ENCODE measurements around the gene LYST.

The LYST gene

DNA sequence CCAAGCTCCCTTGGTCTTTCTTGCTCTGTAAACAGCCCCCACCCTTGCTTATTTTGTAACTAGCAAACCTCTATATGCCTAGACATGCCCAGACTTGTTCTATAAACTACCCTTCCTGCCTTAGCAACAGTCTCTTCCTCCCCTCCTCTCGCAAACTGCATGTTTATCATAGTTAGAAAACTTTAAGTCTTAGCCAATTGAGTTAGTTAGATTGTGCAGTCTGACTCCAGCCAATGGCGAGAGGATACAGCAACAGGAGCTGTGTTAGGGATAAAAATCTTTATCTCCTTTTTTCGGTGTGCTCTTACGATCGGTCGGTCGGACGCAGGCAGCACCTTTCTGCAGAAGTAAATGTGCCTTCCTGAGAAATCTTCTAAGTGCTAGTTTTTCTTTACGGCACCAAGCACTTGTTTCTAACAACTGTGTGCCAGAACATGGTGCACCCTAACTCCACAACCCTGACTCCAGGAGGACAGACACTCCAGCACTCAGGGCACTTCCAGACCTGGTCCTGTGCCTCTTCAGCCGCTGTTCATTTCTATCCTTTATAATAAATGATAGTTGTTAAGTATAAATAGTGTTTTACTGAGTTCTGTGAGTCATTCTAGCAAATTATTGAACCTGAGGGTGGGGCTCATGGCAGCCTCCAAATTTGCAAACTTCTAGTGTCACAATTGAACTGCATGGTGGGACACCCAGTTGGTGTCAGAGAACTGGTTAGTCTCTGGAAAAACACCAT lies 191.4 kb downstream of the LYST start:
- DNase-seq (ENCODE audit: extremely low spot score), result no peak
- POLR2A ChIA-PET, result no interaction called here
- no peak for TF ChIP-seq NFRKB (IDR thresholded peaks at IDR 0.05)
- no peak for TF ChIP-seq FOXA1 (IDR thresholded peaks at IDR 0.05)
- TF ChIP-seq BHLHE40 (IDR thresholded peaks at IDR 0.05; ENCODE audit: borderline replicate concordance), result no peak
- no peak for TF ChIP-seq SUZ12 (IDR thresholded peaks at IDR 0.05)
- CTCF ChIA-PET, result no interaction called here

DNA sequence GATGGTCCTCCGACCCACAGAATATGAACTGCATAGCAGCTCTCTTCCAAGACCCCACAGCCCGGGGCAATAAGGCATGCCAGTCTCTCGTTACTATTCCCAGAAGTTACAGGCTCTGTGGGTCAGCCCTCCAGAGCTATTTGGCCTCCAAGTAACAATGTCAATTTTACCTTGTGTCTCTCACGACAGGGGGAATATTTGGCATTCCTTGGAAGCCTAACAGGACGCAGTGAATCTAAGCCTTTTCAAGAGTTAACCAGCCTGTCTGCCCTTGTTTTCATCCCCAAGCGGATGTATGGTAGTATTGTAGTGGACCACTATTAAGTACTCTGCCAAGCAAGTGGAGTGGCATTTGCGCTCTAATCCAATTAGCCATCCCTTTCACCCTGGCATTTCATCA lies 192.7 kb downstream of the LYST start:
- POLR2A ChIA-PET, result no interaction called here
- no peak for DNase-seq (ENCODE audit: extremely low spot score)
- CTCF ChIA-PET, result no interaction called here
- TF ChIP-seq FOXM1 (IDR thresholded peaks at IDR 0.05; ENCODE audit: borderline replicate concordance), result no peak
- no peak for TF ChIP-seq BHLHE40 (IDR thresholded peaks at IDR 0.05; ENCODE audit: borderline replicate concordance)
- no peak for TF ChIP-seq TARDBP (IDR thresholded peaks at IDR 0.05)
- TF ChIP-seq CTBP1 (IDR thresholded peaks at IDR 0.05; ENCODE audit: borderline replicate concordance), result no peak
- TF ChIP-seq L3MBTL2 (conservative IDR thresholded peaks at IDR 0.05), result no peak
- TF ChIP-seq, protein P1, sequence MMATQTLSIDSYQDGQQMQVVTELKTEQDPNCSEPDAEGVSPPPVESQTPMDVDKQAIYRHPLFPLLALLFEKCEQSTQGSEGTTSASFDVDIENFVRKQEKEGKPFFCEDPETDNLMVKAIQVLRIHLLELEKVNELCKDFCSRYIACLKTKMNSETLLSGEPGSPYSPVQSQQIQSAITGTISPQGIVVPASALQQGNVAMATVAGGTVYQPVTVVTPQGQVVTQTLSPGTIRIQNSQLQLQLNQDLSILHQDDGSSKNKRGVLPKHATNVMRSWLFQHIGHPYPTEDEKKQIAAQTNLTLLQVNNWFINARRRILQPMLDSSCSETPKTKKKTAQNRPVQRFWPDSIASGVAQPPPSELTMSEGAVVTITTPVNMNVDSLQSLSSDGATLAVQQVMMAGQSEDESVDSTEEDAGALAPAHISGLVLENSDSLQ (IDR thresholded peaks at IDR 0.05), result no peak
- TF ChIP-seq NFRKB (IDR thresholded peaks at IDR 0.05), result no peak
- no peak for TF ChIP-seq HDGF (IDR thresholded peaks at IDR 0.05; ENCODE audit: borderline replicate concordance)
- TF ChIP-seq FOXA1 (IDR thresholded peaks at IDR 0.05), result no peak
- TF ChIP-seq ZNF384 (IDR thresholded peaks at IDR 0.05), result no peak

DNA sequence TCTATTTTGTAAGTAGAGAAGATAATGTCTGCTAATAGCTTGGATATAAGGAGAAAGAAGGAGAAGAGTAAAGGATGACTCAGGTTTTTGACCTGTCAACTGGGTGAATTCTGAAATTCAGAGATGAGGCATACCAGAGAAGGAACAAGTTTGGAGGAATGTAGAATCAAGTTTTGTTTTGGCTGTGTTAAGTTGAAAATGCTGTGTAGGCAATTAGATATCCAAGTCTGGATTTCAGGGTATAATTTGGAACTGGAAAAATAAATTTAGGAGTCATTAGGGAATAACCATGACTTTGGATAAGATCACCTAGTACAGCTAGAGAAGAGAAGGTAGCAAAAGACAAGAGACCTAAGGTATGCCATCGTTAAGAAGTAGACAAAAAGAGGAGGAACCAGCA lies 194.7 kb downstream of the LYST start:
- no peak for DNase-seq (ENCODE audit: extremely low spot score)
- TF ChIP-seq FOXK2 (IDR thresholded peaks at IDR 0.05), result no peak
- no peak for TF ChIP-seq CTBP1 (IDR thresholded peaks at IDR 0.05; ENCODE audit: borderline replicate concordance)
- no peak for TF ChIP-seq BHLHE40 (IDR thresholded peaks at IDR 0.05; ENCODE audit: borderline replicate concordance)
- no peak for TF ChIP-seq ZNF384 (IDR thresholded peaks at IDR 0.05)
- no peak for TF ChIP-seq TARDBP (IDR thresholded peaks at IDR 0.05)
- TF ChIP-seq SP1 (IDR thresholded peaks at IDR 0.05), result no peak
- no peak for TF ChIP-seq NFRKB (IDR thresholded peaks at IDR 0.05)
- TF ChIP-seq FOXM1 (IDR thresholded peaks at IDR 0.05; ENCODE audit: borderline replicate concordance), result no peak
- TF ChIP-seq, protein P1 (IDR thresholded peaks at IDR 0.05), result no peak
- no peak for TF ChIP-seq FOXA1 (IDR thresholded peaks at IDR 0.05)
- TF ChIP-seq ARNT (IDR thresholded peaks at IDR 0.05), result no peak
- TF ChIP-seq ELF4 (IDR thresholded peaks at IDR 0.05), result no peak
- no peak for TF ChIP-seq LEF1 (IDR thresholded peaks at IDR 0.05; ENCODE audit: borderline replicate concordance)
- TF ChIP-seq HDGF (IDR thresholded peaks at IDR 0.05; ENCODE audit: borderline replicate concordance), result no peak
- no peak for TF ChIP-seq SUZ12 (IDR thresholded peaks at IDR 0.05)
- TF ChIP-seq L3MBTL2 (conservative IDR thresholded peaks at IDR 0.05), result no peak
- ChIA-PET CTCF (no interaction called here), POLR2A (no interaction called here)

DNA sequence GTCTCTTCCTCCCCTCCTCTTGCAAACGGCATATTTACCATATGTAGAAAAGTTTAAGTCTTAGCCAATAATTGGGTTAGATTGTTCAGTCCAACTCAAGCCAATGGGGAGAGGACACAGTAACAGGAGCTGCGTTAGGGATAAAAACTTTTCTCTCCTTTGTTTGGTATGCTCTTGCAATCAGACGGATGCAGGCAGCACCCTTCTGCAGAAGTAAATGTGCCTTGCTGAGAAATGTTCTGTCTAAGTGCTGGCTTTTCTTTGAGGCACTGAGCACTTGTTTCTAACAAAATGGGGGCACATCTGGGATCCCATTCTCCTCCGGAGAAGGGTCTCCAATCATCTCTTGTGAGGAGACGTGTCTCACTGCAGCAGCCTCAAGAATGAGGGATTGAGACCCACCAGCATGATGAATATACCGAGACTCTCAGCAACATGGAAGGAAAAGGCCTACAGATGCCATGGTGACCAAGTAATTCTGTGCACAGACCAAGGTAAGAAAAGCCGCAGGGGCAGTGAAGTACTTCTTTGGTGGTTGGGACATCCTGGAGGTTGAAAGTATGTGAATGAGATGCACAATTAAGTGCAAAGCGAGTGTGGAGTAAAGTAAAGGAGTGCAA lies 196.4 kb downstream of the LYST start:
- TF ChIP-seq SUZ12 (IDR thresholded peaks at IDR 0.05), result no peak
- TF ChIP-seq FOXM1 (IDR thresholded peaks at IDR 0.05; ENCODE audit: borderline replicate concordance), result no peak
- TF ChIP-seq FOXA1 (IDR thresholded peaks at IDR 0.05), result no peak
- ChIA-PET POLR2A (no interaction called here), CTCF (interaction anchor here (0.7 kb wide), 1 partner anchor 16 kb away, joined by 3 read pairs; no protein-coding TSS in a partner anchor)
- no peak for DNase-seq (ENCODE audit: extremely low spot score)

DNA sequence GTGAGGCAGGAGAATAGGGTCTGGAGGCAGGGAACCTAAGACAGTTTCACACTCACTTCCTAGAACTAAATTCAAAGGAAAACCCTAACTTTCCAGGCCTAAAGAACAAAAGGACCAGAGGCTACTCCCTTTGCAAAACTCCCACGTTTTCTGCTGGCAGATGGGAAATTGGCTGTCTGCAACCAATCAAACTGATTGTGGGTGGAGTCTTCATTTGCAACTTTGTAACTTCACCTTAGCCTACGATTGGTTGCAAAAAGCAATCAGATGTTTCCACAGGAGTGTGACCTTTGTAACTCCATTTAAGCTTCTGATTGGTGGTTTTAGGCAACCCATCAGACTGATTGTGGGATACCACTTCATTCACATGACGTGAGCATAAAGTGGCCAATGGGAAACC lies 197.4 kb downstream of the LYST start:
- POLR2A ChIA-PET, result no interaction called here
- DNase-seq (ENCODE audit: extremely low spot score), result no peak
- CTCF ChIA-PET, result interaction anchor here (0.5 to 0.7 kb wide), 2 partner anchors 15 to 159 kb away, joined by 3 to 7 read pairs; no protein-coding TSS in a partner anchor
- no peak for TF ChIP-seq HDGF (IDR thresholded peaks at IDR 0.05; ENCODE audit: borderline replicate concordance)
- no peak for TF ChIP-seq ARNT (IDR thresholded peaks at IDR 0.05)
- TF ChIP-seq ELF4 (IDR thresholded peaks at IDR 0.05), result no peak
- TF ChIP-seq SP1 (IDR thresholded peaks at IDR 0.05), result no peak
- TF ChIP-seq, protein P1 (IDR thresholded peaks at IDR 0.05), result no peak
- TF ChIP-seq FOXA1 (IDR thresholded peaks at IDR 0.05), result no peak
- TF ChIP-seq CTBP1 (IDR thresholded peaks at IDR 0.05; ENCODE audit: borderline replicate concordance), result no peak
- TF ChIP-seq BHLHE40 (IDR thresholded peaks at IDR 0.05; ENCODE audit: borderline replicate concordance), result no peak
- no peak for TF ChIP-seq SUZ12 (IDR thresholded peaks at IDR 0.05)
- TF ChIP-seq LEF1 (IDR thresholded peaks at IDR 0.05; ENCODE audit: borderline replicate concordance), result no peak
- TF ChIP-seq FOXM1 (IDR thresholded peaks at IDR 0.05; ENCODE audit: borderline replicate concordance), result no peak
- TF ChIP-seq ZNF384 (IDR thresholded peaks at IDR 0.05), result no peak
- TF ChIP-seq NFRKB (IDR thresholded peaks at IDR 0.05), result no peak
- no peak for TF ChIP-seq TARDBP (IDR thresholded peaks at IDR 0.05)
- no peak for TF ChIP-seq L3MBTL2 (conservative IDR thresholded peaks at IDR 0.05)

DNA sequence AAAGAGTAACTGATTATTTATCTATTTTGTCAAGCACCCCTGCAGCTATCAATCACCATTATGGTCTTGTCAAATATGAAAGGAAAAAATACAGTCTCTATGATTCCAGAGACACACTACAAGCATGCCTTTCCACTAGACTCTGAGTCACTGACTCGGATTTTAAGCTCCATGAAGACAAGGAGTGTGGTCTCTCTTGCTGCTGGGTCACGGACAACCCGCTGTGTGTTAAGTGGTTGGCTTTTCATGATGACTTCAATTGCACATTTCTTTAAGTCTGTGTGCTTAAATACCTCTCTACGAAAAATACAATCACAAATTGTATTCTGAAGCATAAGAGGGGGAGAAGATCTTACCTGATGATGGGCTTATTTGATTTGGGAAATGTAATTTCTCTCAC lies 203.1 kb downstream of the LYST start:
- CTCF ChIA-PET, result no interaction called here
- no peak for DNase-seq (ENCODE audit: extremely low spot score)
- POLR2A ChIA-PET, result interaction anchor here (1.5 kb wide), 1 partner anchor 60 kb away, joined by 3 read pairs; no protein-coding TSS in a partner anchor
- TF ChIP-seq LEF1 (IDR thresholded peaks at IDR 0.05; ENCODE audit: borderline replicate concordance) (no peak), L3MBTL2 (conservative IDR thresholded peaks at IDR 0.05) (no peak)
- TF ChIP-seq, protein P1 (IDR thresholded peaks at IDR 0.05), result peak; percentile 37; the same call in 1 of the 2 replicates
